Suprapubic skin (tissue), 3 donors: ENCODE measurements around the gene GPR161.

Source experiments
- POLR2A ChIP-seq, 2 donors: fragments of 450-650 bp; IDR thresholded peaks; one replicate each; pipeline ENCODE4 v1.6.1; 2017; ENCODE audit warnings: antibody characterized with exemption in 2 of 2, mild to moderate bottlenecking in 2 of 2, moderate library complexity in 2 of 2
- TF ChIP-seq, protein P1 (sequence below), 2 donors: fragments of 200-600 bp in 1 of 2; fragments of 450-650 bp in 1 of 2; sonication (generic) in 1 of 2; IDR thresholded peaks; one replicate each; pipeline ENCODE4 v1.5.1; 2016 to 2019; ENCODE audit warnings: antibody characterized with exemption in 2 of 2, mild to moderate bottlenecking in 1 of 2, moderate library complexity in 1 of 2

DNA sequence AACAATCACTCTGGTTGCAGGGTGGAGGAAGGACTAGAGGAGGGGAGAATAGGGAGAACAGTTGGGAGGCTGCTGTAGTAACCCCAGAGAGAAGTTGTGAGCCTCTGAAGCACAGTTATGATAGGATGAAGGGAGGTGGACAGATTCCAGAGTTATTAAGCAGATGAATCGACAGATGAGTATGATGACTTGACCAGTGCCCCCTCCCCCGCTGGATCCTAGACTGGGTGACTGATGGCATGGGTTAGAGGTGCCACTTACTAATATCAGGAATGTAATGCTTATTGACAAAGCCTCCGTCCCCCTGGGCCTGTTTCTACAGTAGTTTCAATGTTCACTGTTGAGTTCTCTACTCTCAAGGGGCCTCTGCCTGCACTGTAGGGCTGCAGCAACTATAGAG lies 28.0 kb upstream of the GPR161 start:
- TF ChIP-seq POLR2A (IDR thresholded peaks at IDR 0.05): no peak
- TF ChIP-seq, protein P1, sequence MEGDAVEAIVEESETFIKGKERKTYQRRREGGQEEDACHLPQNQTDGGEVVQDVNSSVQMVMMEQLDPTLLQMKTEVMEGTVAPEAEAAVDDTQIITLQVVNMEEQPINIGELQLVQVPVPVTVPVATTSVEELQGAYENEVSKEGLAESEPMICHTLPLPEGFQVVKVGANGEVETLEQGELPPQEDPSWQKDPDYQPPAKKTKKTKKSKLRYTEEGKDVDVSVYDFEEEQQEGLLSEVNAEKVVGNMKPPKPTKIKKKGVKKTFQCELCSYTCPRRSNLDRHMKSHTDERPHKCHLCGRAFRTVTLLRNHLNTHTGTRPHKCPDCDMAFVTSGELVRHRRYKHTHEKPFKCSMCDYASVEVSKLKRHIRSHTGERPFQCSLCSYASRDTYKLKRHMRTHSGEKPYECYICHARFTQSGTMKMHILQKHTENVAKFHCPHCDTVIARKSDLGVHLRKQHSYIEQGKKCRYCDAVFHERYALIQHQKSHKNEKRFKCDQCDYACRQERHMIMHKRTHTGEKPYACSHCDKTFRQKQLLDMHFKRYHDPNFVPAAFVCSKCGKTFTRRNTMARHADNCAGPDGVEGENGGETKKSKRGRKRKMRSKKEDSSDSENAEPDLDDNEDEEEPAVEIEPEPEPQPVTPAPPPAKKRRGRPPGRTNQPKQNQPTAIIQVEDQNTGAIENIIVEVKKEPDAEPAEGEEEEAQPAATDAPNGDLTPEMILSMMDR (IDR thresholded peaks at IDR 0.05): no peak
